Thyroid gland (tissue), 4 donors: Measurements from ENCODE around the gene NTPCR.

ENCODE experiments used
- POLR2A ChIP-seq, 2 donors: fragments of 450-650 bp; IDR thresholded peaks; one replicate each; pipeline ENCODE4 v1.6.1; 2017; ENCODE audit warnings: antibody characterized with exemption in 2 of 2, mild to moderate bottlenecking in 2 of 2, moderate library complexity in 1 of 2
- TF ChIP-seq, protein P1 (sequence below), 6 experiments: fragments of 200-600 bp in 3 of 6; fragments of 450-650 bp in 3 of 6; sonication (generic) in 3 of 6; IDR thresholded peaks; one replicate each; pipeline ENCODE4 v1.5.1; 2016 to 2019; ENCODE audit warnings: antibody characterized with exemption in 6 of 6, mild to moderate bottlenecking in 2 of 6, inconsistent platforms in 1 of 6, moderate library complexity in 1 of 6

DNA sequence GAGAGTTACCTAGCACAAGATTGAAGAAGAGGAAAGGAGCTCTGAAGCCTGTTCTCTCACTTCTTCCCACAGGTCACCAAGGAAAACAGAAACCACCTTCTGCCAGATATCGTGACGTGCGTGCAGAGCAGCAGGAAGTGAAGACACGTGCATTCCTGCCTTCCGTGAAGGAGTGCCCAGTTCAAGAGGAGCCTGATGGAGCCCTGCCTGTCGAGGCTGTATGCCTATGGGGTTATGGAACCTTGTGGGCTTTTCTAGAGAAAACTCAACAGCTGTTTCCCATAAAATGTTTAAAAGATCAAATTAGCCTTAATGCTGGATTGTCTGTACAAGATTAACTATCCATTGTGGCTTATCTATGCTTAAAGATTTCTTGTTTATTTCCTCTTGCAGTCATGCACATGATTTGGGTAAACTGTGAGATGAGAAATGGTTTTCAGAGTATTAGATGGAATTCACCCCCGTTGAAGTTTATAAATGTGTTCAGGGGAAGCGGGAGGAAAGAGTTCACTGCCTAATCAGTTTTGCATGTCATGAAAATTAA is 27.8 kb downstream of the NTPCR start:
- TF ChIP-seq, protein P1, sequence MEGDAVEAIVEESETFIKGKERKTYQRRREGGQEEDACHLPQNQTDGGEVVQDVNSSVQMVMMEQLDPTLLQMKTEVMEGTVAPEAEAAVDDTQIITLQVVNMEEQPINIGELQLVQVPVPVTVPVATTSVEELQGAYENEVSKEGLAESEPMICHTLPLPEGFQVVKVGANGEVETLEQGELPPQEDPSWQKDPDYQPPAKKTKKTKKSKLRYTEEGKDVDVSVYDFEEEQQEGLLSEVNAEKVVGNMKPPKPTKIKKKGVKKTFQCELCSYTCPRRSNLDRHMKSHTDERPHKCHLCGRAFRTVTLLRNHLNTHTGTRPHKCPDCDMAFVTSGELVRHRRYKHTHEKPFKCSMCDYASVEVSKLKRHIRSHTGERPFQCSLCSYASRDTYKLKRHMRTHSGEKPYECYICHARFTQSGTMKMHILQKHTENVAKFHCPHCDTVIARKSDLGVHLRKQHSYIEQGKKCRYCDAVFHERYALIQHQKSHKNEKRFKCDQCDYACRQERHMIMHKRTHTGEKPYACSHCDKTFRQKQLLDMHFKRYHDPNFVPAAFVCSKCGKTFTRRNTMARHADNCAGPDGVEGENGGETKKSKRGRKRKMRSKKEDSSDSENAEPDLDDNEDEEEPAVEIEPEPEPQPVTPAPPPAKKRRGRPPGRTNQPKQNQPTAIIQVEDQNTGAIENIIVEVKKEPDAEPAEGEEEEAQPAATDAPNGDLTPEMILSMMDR (IDR thresholded peaks at IDR 0.05) = no peak
- TF ChIP-seq POLR2A (IDR thresholded peaks at IDR 0.05) = no peak
